ENCODE measurements around the gene INO80E. TPM values are rescaled to one million over a fixed set of nuclear protein-coding genes. Genes with fewer than 3 reads are reported as not detected.

INO80E gene
- total and polyA plus RNA-seq, 2 of the 8 experiments (the other 6 are each of a cell fraction or from before 2014, with no cell fraction given) = 43.0 to 91.2 TPM

DNA sequence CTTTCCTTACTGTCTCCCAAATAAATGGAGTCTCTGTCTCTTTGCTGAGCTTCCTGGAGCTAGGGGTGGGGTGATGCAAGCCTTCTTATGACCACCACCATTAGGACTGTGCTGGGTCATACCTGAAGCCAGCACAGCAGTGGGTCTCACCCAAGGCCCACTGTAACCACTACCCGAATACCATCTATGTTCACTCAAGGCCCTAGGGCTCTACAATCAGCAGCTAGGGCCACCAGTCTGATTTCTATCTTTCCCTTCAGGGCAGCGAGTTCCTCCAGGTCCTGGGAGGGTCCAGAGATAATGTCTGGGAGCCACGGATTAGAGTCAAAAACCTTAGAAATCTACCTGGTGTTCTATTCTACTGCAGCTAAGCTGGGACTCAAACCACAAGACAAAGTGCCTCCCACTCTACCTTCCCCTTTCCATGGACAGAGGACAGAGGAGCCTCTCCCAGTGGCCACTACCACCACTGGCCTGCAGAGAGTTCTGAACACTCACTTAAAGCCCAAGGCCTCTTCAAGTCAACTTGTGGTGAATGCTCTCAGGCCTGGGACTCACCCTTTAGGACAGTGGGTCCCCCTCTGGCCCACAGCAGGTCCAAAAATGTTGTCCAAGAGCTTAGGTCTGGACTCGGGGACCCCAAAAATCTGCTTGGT is 45.1 kb upstream of the INO80E start:
- Histone ChIP-seq H2AK5ac (ENCODE audit: low read depth, low read length) (no peak overlapping the region), H3K23ac (ENCODE audit: insufficient read length) (no peak overlapping the region), H3K36me3 (ENCODE audit: control insufficient read depth in 2 of 4, insufficient read depth in 4 of 4, low read length in 3 of 4) (no peaks in the 10 kb centered on the region), H4K20me1 (replicated peaks in 1 of 2; ENCODE audit: control insufficient read depth in 1 of 2, insufficient read depth in 2 of 2, low read length in 2 of 2) (no peaks in the 10 kb centered on the region), H3K9me3 (ENCODE audit: insufficient read depth in 2 of 2, low read depth in 1 of 2, low read length in 1 of 2) (no peaks in the 10 kb centered on the region), H3K79me2 (ENCODE audit: control insufficient read depth in 1 of 2, insufficient read depth in 2 of 2, low read length in 2 of 2) (no peaks in the 10 kb centered on the region), H3K4me2 (ENCODE audit: insufficient read depth in 1 of 2, low read depth in 2 of 2, low read length in 2 of 2) (no peak overlapping the region), H3K27me3 (replicated peaks in 1 of 4; ENCODE audit: control insufficient read depth in 3 of 4, extremely low read depth in 1 of 4, insufficient read depth in 3 of 4, low read length in 3 of 4) (no peaks in the 10 kb centered on the region), H3K4me3 (ENCODE audit: extremely low read depth in 1 of 4, insufficient read depth in 2 of 4, low read depth in 3 of 4, low read length in 4 of 4) (no peak overlapping the region), H3K56ac (replicated peaks; ENCODE audit: insufficient read length, low read depth, low read length) (no peak overlapping the region), H2BK20ac (ENCODE audit: low read length) (no peak overlapping the region), H2BK120ac (replicated peaks; ENCODE audit: low read depth, low read length) (no peak overlapping the region), H3K14ac (ENCODE audit: insufficient read length) (no peak overlapping the region), H2BK15ac (ENCODE audit: low read length) (no peak overlapping the region), H3K79me1 (ENCODE audit: low read depth, low read length) (no peaks in the 10 kb centered on the region), H4K91ac (replicated peaks; ENCODE audit: insufficient read length, low read length) (no peak overlapping the region), H2BK5ac (ENCODE audit: low read depth, low read length) (0 out of 2 replicates have a peak overlapping the region, but pooled peaks have one; percentile 13), H3K23me2 (ENCODE audit: low read depth, low read length) (no peaks in the 10 kb centered on the region), H3K27ac (ENCODE audit: low read depth, low read length) (no peak overlapping the region), H4K5ac (ENCODE audit: insufficient read length, low read depth, low read length) (no peak overlapping the region), H3K4me1 (replicated peaks in 1 of 4; ENCODE audit: control insufficient read depth in 3 of 4, insufficient read depth in 4 of 4, low read length in 3 of 4) (peaks cover 0 to 7% (median 4%) of the 10 kb centered on the region in 4 experiments; a peak in 5 of 7 replicates), H3K18ac (ENCODE audit: extremely low read depth, low read length) (no peak overlapping the region), H3K9ac (replicated peaks in 1 of 4; ENCODE audit: extremely low read depth in 1 of 4, low read depth in 3 of 4, low read length in 3 of 4) (no peak overlapping the region), H3K4ac (replicated peaks; ENCODE audit: insufficient read length, low read depth, low read length) (no peak overlapping the region), H2BK12ac (ENCODE audit: low read depth, low read length) (no peak overlapping the region), H4K8ac (ENCODE audit: extremely low read depth, insufficient read depth, low read length) (no peak overlapping the region), H2AFZ (ENCODE audit: low read length) (no peak overlapping the region)
- DNase-seq (ENCODE audit: low read depth in 1 of 2, low spot score in 2 of 2) (no peak), FAIRE-seq (no peak)
- whole genome bisulfite sequencing, 2 experiments (ENCODE audit: extremely low coverage in 1 of 2, insufficient coverage in 1 of 2, insufficient read length in 1 of 2, insufficient replicate concordance in 2 of 2, low coverage in 1 of 2, low lambda C conversion rate in 2 of 2, missing lambda C conversion rate in 1 of 2) = 82% methylated on average over 4 of the region's 4 CpGs; no CpG with 5 or more reads in 1 of the 2 experiments
- ChIA-PET CTCF (ENCODE audit: partially characterized antibody) (interaction anchor here (0.5 to 3.8 kb wide), 8 partner anchors 7 to 104 kb away, joined by 3 to 16 read pairs (median 4); partner anchors contain the start of genes KCTD13, TAOK2 and TMEM219), POLR2A (ENCODE audit: partially characterized antibody) (interaction anchor here (0.6 to 1.3 kb wide), 5 partner anchors 9 to 39 kb away, joined by 3 to 4 read pairs (median 3); partner anchors contain the start of gene KCTD13)
- TF ChIP-seq BRCA1 (IDR thresholded peaks at IDR 0.05; ENCODE audit: low read depth, low read length) (no peak), NANOG (IDR thresholded peaks at IDR 0.05; ENCODE audit: insufficient read depth, low read depth, low read length, poor library complexity, severe bottlenecking) (no peak), ASH2L (IDR thresholded peaks at IDR 0.05; ENCODE audit: low read length) (no peak), SP1 (IDR thresholded peaks at IDR 0.05; ENCODE audit: low read depth, low read length) (no peak)
